Muscle of back (tissue), 11 donors: ENCODE data around the gene UBTD1. TPM values are rescaled to one million over a fixed set of nuclear protein-coding genes. Genes with fewer than 3 reads are reported as not detected.
"Not testable (repeated sequence)": the region's sequence is repeated elsewhere in the genome, so short reads cannot be mapped to it uniquely, and the experiment has no call there.

Source experiments
- DNase-seq, 3 donors: peaks; one replicate each; pipeline versions ENCODE4 v3.0.0 to v3.0.0-alpha.2; 2013
- polyA plus RNA-seq, 10 donors: library from polyadenylated mRNA; unstranded; fragments of 120-200 nt; gene quantifications; one replicate each; pipeline ENCODE4 v1.2.1, GENCODE V29; 2013; ENCODE audit not compliant: insufficient read length in 10 of 10

Gene UBTD1
- polyA plus RNA-seq, 10 donors = 11.3 to 17.3 (median 14.0) TPM

GRCh38 chr10:97534746-97535367 lies 36.1 kb downstream of the UBTD1 start:
- DNase-seq = no peak

- DNase-seq = no peak
These were observed 38.6 kb downstream of the UBTD1 start for GRCh38 chr10:97537186-97537869.

- no peak for DNase-seq
These were observed 39.7 kb downstream of the UBTD1 start for GRCh38 chr10:97538411-97538810.

- no peak for DNase-seq
These were observed 40.1 kb downstream of the UBTD1 start for GRCh38 chr10:97538839-97539238.

GRCh38 chr10:97539523-97540200 lies 40.9 kb downstream of the UBTD1 start:
- peak in 1 of 3 donors; percentile 73 for DNase-seq

GRCh38 chr10:97540669-97541500 lies 42.2 kb downstream of the UBTD1 start:
- DNase-seq = no peak

GRCh38 chr10:97542169-97543024 lies 43.7 kb downstream of the UBTD1 start:
- DNase-seq = peak; percentile 88 to 96 (median 91)

GRCh38 chr10:97543025-97543546 lies 44.4 kb downstream of the UBTD1 start:
- peak; percentile 63 to 87 (median 81) for DNase-seq

GRCh38 chr10:97546456-97547270 lies 47.9 kb downstream of the UBTD1 start:
- no peak for DNase-seq

- no peak for DNase-seq
These were observed 48.5 kb downstream of the UBTD1 start for GRCh38 chr10:97547271-97547600.

- DNase-seq = peak in 1 of 3 donors; percentile 77
These were observed 49.2 kb downstream of the UBTD1 start for GRCh38 chr10:97547962-97548361.

GRCh38 chr10:97548828-97549455 lies 50.2 kb downstream of the UBTD1 start:
- no peak for DNase-seq

GRCh38 chr10:97549587-97550322 lies 51.0 kb downstream of the UBTD1 start:
- DNase-seq = peak in 1 of 3 donors; percentile 69

GRCh38 chr10:97550336-97551149 lies 51.8 kb downstream of the UBTD1 start:
- DNase-seq = no peak

GRCh38 chr10:97551271-97551670 lies 52.5 kb downstream of the UBTD1 start:
- DNase-seq = no peak

- DNase-seq = peak in 1 of 3 donors; percentile 83
These were observed 54.9 kb downstream of the UBTD1 start for GRCh38 chr10:97553575-97554031.

- DNase-seq = not testable (repeated sequence)
These were observed 55.6 kb downstream of the UBTD1 start for GRCh38 chr10:97554336-97554735.

GRCh38 chr10:97555541-97555940 lies 56.8 kb downstream of the UBTD1 start:
- not testable (repeated sequence) for DNase-seq
